IMR-90 (cell line): ENCODE measurements around the gene RB1. TPM values are rescaled to one million over a fixed set of nuclear protein-coding genes. Genes with fewer than 3 reads are reported as not detected.

Source experiments
- ATAC-seq: fragments of 200-7000 bp; cut with Tn5 transposase; 2 replicates; pipeline ENCODE4 v1.9.1; 2020; ENCODE audit warnings: low read depth, mild to moderate bottlenecking, moderate library complexity
- BruUV-seq: library from RNA; stranded (reverse); fragments of 400-500 nt; replicated peaks from 2 replicates; lab custom pipeline; 2021; lab: Mats Ljungman, UMichigan
- CTCF ChIA-PET: fragments of 300-600 bp; formaldehyde crosslinking; extraction: SDS; loops from one replicate; lab custom pipeline; 2021; ENCODE audit warnings: antibody characterized with exemption; lab: Yijun Ruan, JAX
- POLR2A ChIA-PET: fragments of 300-600 bp; sonication (Branson Sonifier 250); formaldehyde crosslinking; loops from one replicate; lab custom pipeline; 2022; ENCODE audit warnings: antibody characterized with exemption; ENCODE audit not compliant: unreplicated experiment; lab: Charles Lee
- DNase-seq: peaks from one replicate; pipeline ENCODE4 v3.0.0; 2013
- H2AFZ ChIP-seq: replicated peaks from 2 replicates; pipeline ENCODE3; 2013; ENCODE audit warnings: low read length, mild to moderate bottlenecking; ENCODE audit not compliant: poor library complexity
- H2AK5ac ChIP-seq: 2 replicates; pipeline ENCODE4 v1.6.1; 2013; ENCODE audit warnings: low read depth, low read length, inconsistent platforms
- H2AK9ac ChIP-seq: replicated peaks from 2 replicates; pipeline ENCODE3; 2013; ENCODE audit warnings: mild to moderate bottlenecking, low read depth, low read length, moderate library complexity; ENCODE audit not compliant: poor library complexity
- H2BK120ac ChIP-seq: 2 replicates; pipeline ENCODE4 v1.6.1; 2013; ENCODE audit warnings: low read depth, low read length, inconsistent platforms
- H2BK15ac ChIP-seq: 3 replicates; pipeline ENCODE4 v1.6.1; 2013; ENCODE audit warnings: low read depth, low read length, inconsistent platforms
- H2BK20ac ChIP-seq: 2 replicates; pipeline ENCODE4 v1.6.1; 2013; ENCODE audit warnings: low read depth, mild to moderate bottlenecking, inconsistent platforms, low read length, moderate library complexity
- H2BK5ac ChIP-seq: 2 replicates; pipeline ENCODE4 v1.6.1; 2013; ENCODE audit warnings: mild to moderate bottlenecking, low read depth, low read length, inconsistent platforms; ENCODE audit not compliant: poor library complexity, severe bottlenecking
- H3K14ac ChIP-seq: replicated peaks from 2 replicates; pipeline ENCODE4 v1.6.1; 2013; ENCODE audit warnings: low read depth, low read length, inconsistent platforms
- H3K18ac ChIP-seq: 2 replicates; pipeline ENCODE4 v1.6.1; 2013; ENCODE audit warnings: low read depth, low read length, control low read depth
- H3K23ac ChIP-seq: 2 replicates; pipeline ENCODE4 v1.6.1; 2013; ENCODE audit warnings: low read depth, low read length, inconsistent platforms
- H3K27ac ChIP-seq: 2 replicates; pipeline ENCODE4 v1.5.1; 2013; ENCODE audit warnings: mild to moderate bottlenecking, control low read depth, low read length; ENCODE audit not compliant: insufficient read depth
- H3K27me3 ChIP-seq: 2 replicates; pipeline ENCODE4 v1.6.1; 2013; ENCODE audit warnings: low read length; ENCODE audit not compliant: control insufficient read depth, insufficient read depth
- H3K36me3 ChIP-seq: 2 replicates; pipeline ENCODE4 v1.6.1; 2013; ENCODE audit warnings: low read length, mixed read lengths; ENCODE audit not compliant: control insufficient read depth, insufficient read depth
- H3K4ac ChIP-seq: 2 replicates; pipeline ENCODE4 v1.6.1; 2013; ENCODE audit warnings: low read depth, low read length, inconsistent platforms
- H3K4me1 ChIP-seq: 2 replicates; pipeline ENCODE4 v1.6.1; 2013; ENCODE audit warnings: low read length, mixed read lengths; ENCODE audit not compliant: control insufficient read depth, insufficient read depth
- H3K4me2 ChIP-seq: 2 replicates; pipeline ENCODE4 v1.6.1; 2013; ENCODE audit warnings: low read depth, mild to moderate bottlenecking, control low read depth, low read length, moderate library complexity
- H3K4me3 ChIP-seq: 2 replicates; pipeline ENCODE4 v1.5.1; 2013; ENCODE audit warnings: low read depth, mild to moderate bottlenecking, control low read depth, low read length, moderate library complexity; ENCODE audit not compliant: insufficient read depth
- H3K56ac ChIP-seq: 2 replicates; pipeline ENCODE4 v1.6.1; 2013; ENCODE audit warnings: low read length, inconsistent platforms; ENCODE audit not compliant: insufficient read depth; ENCODE audit errors: extremely low read depth
- H3K79me1 ChIP-seq, 2 experiments: 2 replicates each; pipeline ENCODE4 v1.6.1; 2013; ENCODE audit warnings: low read length in 2 of 2, inconsistent platforms in 1 of 2, low read depth in 1 of 2
- H3K9ac ChIP-seq: 2 replicates; pipeline ENCODE4 v1.6.1; 2013; ENCODE audit warnings: low read depth, low read length, control low read depth
- H3K9me1 ChIP-seq: 2 replicates; pipeline ENCODE4 v1.6.1; 2013; ENCODE audit warnings: low read length, inconsistent platforms; ENCODE audit not compliant: insufficient read depth
- H3K9me3 ChIP-seq: 2 replicates; pipeline ENCODE4 v1.6.1; 2013; ENCODE audit warnings: low read length; ENCODE audit not compliant: control insufficient read depth, insufficient read depth
- H4K20me1 ChIP-seq: 2 replicates; pipeline ENCODE4 v1.6.1; 2013; ENCODE audit warnings: low read length, inconsistent platforms; ENCODE audit not compliant: insufficient read depth
- H4K5ac ChIP-seq: 2 replicates; pipeline ENCODE4 v1.6.1; 2013; ENCODE audit warnings: mild to moderate bottlenecking, low read depth, low read length, control low read depth
- H4K8ac ChIP-seq, 2 experiments: 2 replicates each; pipeline ENCODE4 v1.6.1; 2013; ENCODE audit warnings: low read depth in 2 of 2, low read length in 2 of 2, control low read depth in 1 of 2, inconsistent platforms in 1 of 2
- H4K91ac ChIP-seq: 2 replicates; pipeline ENCODE4 v1.6.1; 2013; ENCODE audit warnings: low read depth, low read length, inconsistent platforms; ENCODE audit not compliant: insufficient read depth
- BHLHE40 ChIP-seq: fragments of 150-350 bp; IDR thresholded peaks from 2 replicates; pipeline ENCODE4 v1.6.1; 2016; ENCODE audit warnings: mild to moderate bottlenecking, low read depth, low read length
- CEBPB ChIP-seq: IDR thresholded peaks from 2 replicates; pipeline ENCODE4 v1.6.1; 2012; ENCODE audit warnings: low read depth, low read length, improper control_type of control experiment
- CHD1 ChIP-seq: IDR thresholded peaks from 2 replicates; pipeline ENCODE4 v1.6.1; 2012; ENCODE audit warnings: low read depth, low read length, improper control_type of control experiment
- ELK1 ChIP-seq: fragments of 150-350 bp; IDR thresholded peaks from 2 replicates; pipeline ENCODE4 v1.6.1; 2016; ENCODE audit warnings: low read depth, mild to moderate bottlenecking, low read length, moderate library complexity, borderline replicate concordance
- FOS ChIP-seq: fragments of 150-350 bp; IDR thresholded peaks from 2 replicates; pipeline ENCODE4 v1.6.1; 2016; ENCODE audit warnings: low read depth, low read length
- MAFK ChIP-seq: IDR thresholded peaks from 2 replicates; pipeline ENCODE4 v1.6.1; 2012; ENCODE audit warnings: low read depth, low read length, improper control_type of control experiment
- MAZ ChIP-seq: IDR thresholded peaks from 2 replicates; pipeline ENCODE4 v1.6.1; 2012; ENCODE audit warnings: low read depth, mild to moderate bottlenecking, low read length, improper control_type of control experiment, moderate library complexity, borderline replicate concordance
- MXI1 ChIP-seq: IDR thresholded peaks from 2 replicates; pipeline ENCODE4 v1.6.1; 2012; ENCODE audit warnings: low read depth, mild to moderate bottlenecking, low read length, moderate library complexity, borderline replicate concordance
- NFE2L2 ChIP-seq: fragments of 150-350 bp; IDR thresholded peaks from 2 replicates; pipeline ENCODE4 v1.6.1; 2016; ENCODE audit warnings: low read depth, mild to moderate bottlenecking, low read length
- POLR2A ChIP-seq: IDR thresholded peaks from 2 replicates; pipeline ENCODE4 v1.6.1; 2012; ENCODE audit warnings: mild to moderate bottlenecking, low read depth, low read length
- RAD21 ChIP-seq: IDR thresholded peaks from 2 replicates; pipeline ENCODE4 v1.6.1; 2012; ENCODE audit warnings: low read length, improper control_type of control experiment
- RCOR1 ChIP-seq: IDR thresholded peaks from 2 replicates; pipeline ENCODE4 v1.6.1; 2012; ENCODE audit warnings: mild to moderate bottlenecking, low read length, improper control_type of control experiment; ENCODE audit not compliant: insufficient replicate concordance
- RFX5 ChIP-seq: IDR thresholded peaks from 2 replicates; pipeline ENCODE4 v1.8.0; 2012; ENCODE audit warnings: low read depth, mild to moderate bottlenecking, low read length, moderate library complexity
- SMC3 ChIP-seq: fragments of 150-350 bp; IDR thresholded peaks from 2 replicates; pipeline ENCODE4 v1.6.1; 2016; ENCODE audit warnings: low read depth, mild to moderate bottlenecking, antibody characterized with exemption, low read length, moderate library complexity
- WGBS, 2 experiments: methylation state at CpG; one replicate each; pipeline versions ENCODE4 v1.1.5 to v1.1.7; 2013; ENCODE audit warnings: missing lambda C conversion rate in 2 of 2; ENCODE audit not compliant: insufficient read length in 1 of 2; ENCODE audit errors: extremely low coverage in 2 of 2; 5-methylcytosine and 5-hydroxymethylcytosine counted together
- dilution Hi-C: fragments of 300-500 bp; cut with HindIII; formaldehyde crosslinking; loops from one replicate; pipeline ENCODE4 v1.14.3; 2018; ENCODE audit warnings: low sequenced_read_pairs; ENCODE audit not compliant: unreplicated experiment
- in situ Hi-C: fragments of 300-500 bp; cut with MboI; formaldehyde crosslinking; loops from 3 replicates; pipeline ENCODE4 v1.14.3; 2019; ENCODE audit warnings: low sequenced_read_pairs, inconsistent platforms, mixed read lengths
- intact Hi-C: fragments of 100-400 bp; cut with micrococcal nuclease; formaldehyde crosslinking; loops from 2 replicates; pipeline ENCODE4 v1.10.0; 2022
- polyA plus RNA-seq, 3 experiments: library from polyadenylated mRNA; depleted of rRNA; stranded (reverse); fragments of >200 nt; gene quantifications; 2 replicates each; pipeline ENCODE4 v1.2.3, GENCODE V29; 2012; ENCODE audit warnings: low replicate concordance in 1 of 3
- total RNA-seq: library from RNA; depleted of rRNA; stranded (reverse); fragments of >200 nt; gene quantifications from 2 replicates; pipeline ENCODE4 v1.2.3, GENCODE V29; 2012
- TF ChIP-seq, protein P1 (sequence below): fragments of 150-350 bp; IDR thresholded peaks from 2 replicates; pipeline ENCODE4 v1.6.1; 2017; ENCODE audit warnings: mild to moderate bottlenecking, antibody characterized with exemption, low read length, low read depth

Gene RB1
- total and polyA plus RNA-seq, 2 of the 4 experiments (the other 2 are of a cell fraction): 11.4 to 15.4 TPM

GRCh38 chr13:48507021-48507420, 203.5 kb downstream of the RB1 start:
- no TSS peak for BruUV-seq
- H2AK9ac ChIP-seq: no peak overlapping the region
- H4K5ac ChIP-seq: no peak overlapping the region
- no peak overlapping the region for H2BK5ac ChIP-seq
- dilution Hi-C loops (no loop called here), intact Hi-C loops (no loop called here), in situ Hi-C loops (no loop called here)
- WGBS, 2 experiments: 93% methylated on average over 8 of the region's 10 CpGs; no CpG with 5 or more reads in 1 of the 2 experiments
- ATAC-seq (no peak), DNase-seq (no peak)
- H3K4me3 ChIP-seq: no peak overlapping the region
- H4K91ac ChIP-seq: no peak overlapping the region
- ChIA-PET POLR2A (no interaction called here), CTCF (no interaction called here)
- H3K27me3 ChIP-seq: no peaks in the 10 kb centered on the region
- no peak overlapping the region for H3K56ac ChIP-seq
- H3K23ac ChIP-seq: no peak overlapping the region
- no peaks in the 10 kb centered on the region for H4K20me1 ChIP-seq
- H3K9me3 ChIP-seq: no peaks in the 10 kb centered on the region
- no peak overlapping the region for H2BK120ac ChIP-seq
- H4K8ac ChIP-seq: no peak overlapping the region
- no peak overlapping the region for H3K27ac ChIP-seq
- H3K4ac ChIP-seq: no peak overlapping the region
- TF ChIP-seq MAFK: no peak
- TF ChIP-seq FOS: no peak
- no peak for TF ChIP-seq NFE2L2
- no peak for TF ChIP-seq SMC3
- TF ChIP-seq RFX5: no peak
- TF ChIP-seq POLR2A: no peak
- no peak for TF ChIP-seq RAD21
- TF ChIP-seq RCOR1: no peak
- no peak for TF ChIP-seq MXI1
- TF ChIP-seq CHD1: no peak
- no peak for TF ChIP-seq BHLHE40
- TF ChIP-seq, protein P1, sequence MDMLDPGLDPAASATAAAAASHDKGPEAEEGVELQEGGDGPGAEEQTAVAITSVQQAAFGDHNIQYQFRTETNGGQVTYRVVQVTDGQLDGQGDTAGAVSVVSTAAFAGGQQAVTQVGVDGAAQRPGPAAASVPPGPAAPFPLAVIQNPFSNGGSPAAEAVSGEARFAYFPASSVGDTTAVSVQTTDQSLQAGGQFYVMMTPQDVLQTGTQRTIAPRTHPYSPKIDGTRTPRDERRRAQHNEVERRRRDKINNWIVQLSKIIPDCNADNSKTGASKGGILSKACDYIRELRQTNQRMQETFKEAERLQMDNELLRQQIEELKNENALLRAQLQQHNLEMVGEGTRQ: no peak
- no peak for TF ChIP-seq MAZ
- TF ChIP-seq ELK1: no peak
- no peak for TF ChIP-seq CEBPB
- peaks cover 3% of the 10 kb centered on the region; the same call in 1 of the 2 replicates for H3K9me1 ChIP-seq
- H3K4me2 ChIP-seq: no peak overlapping the region
- no peak overlapping the region for H3K18ac ChIP-seq
- H2BK15ac ChIP-seq: no peak overlapping the region
- no peak overlapping the region for H2BK20ac ChIP-seq
- no peak overlapping the region for H2AFZ ChIP-seq
- H3K36me3 ChIP-seq: no peaks in the 10 kb centered on the region
- no peak overlapping the region; the same call in 1 of the 2 replicates for H3K14ac ChIP-seq
- no peaks in the 10 kb centered on the region for H3K4me1 ChIP-seq
- no peaks in the 10 kb centered on the region for H3K79me1 ChIP-seq
- no peak overlapping the region for H3K9ac ChIP-seq
- no peak overlapping the region for H2AK5ac ChIP-seq
